HL-60/S4 treated with retinoic acid at 250 ng/mL for 4 days and 3 days (cell line): ENCODE measurements around the gene OCLN.
"Not testable (repeated sequence)": the region's sequence is repeated elsewhere in the genome, so short reads cannot be mapped to it uniquely, and the experiment has no call there.

Experiments
- in situ Hi-C: fragments of 300-500 bp; cut with MboI; formaldehyde crosslinking; loops from 2 replicates; pipeline ENCODE4 v1.7.0; 2022; ENCODE audit warnings: low sequenced_read_pairs

Gene OCLN

GRCh38 chr5:69492391-69492922 lies at the start of gene OCLN:
Gene OCLN (plus strand): TSS chr5:69492790. CDS start chr5:69504245, 11,455 bp downstream.
- in situ Hi-C loops = no loop called here

- in situ Hi-C loops = no loop called here
Measured at GRCh38 chr5:69444127-69444754, 48.3 kb upstream of the OCLN start.

GRCh38 chr5:69449511-69449910 lies 43.1 kb upstream of the OCLN start:
- in situ Hi-C loops = no loop called here

- in situ Hi-C loops = no loop called here
Measured at GRCh38 chr5:69450116-69450515, 42.5 kb upstream of the OCLN start.

GRCh38 chr5:69450527-69450926 lies 42.1 kb upstream of the OCLN start:
- in situ Hi-C loops = not testable (repeated sequence)

GRCh38 chr5:69451941-69452647 lies 40.5 kb upstream of the OCLN start:
- in situ Hi-C loops = no loop called here

- in situ Hi-C loops = not testable (repeated sequence)
Measured at GRCh38 chr5:69453487-69453886, 39.1 kb upstream of the OCLN start.

- in situ Hi-C loops = no loop called here
Measured at GRCh38 chr5:69454460-69455249, 37.9 kb upstream of the OCLN start.

GRCh38 chr5:69455428-69455988 lies 37.1 kb upstream of the OCLN start:
- in situ Hi-C loops = not testable (repeated sequence)

GRCh38 chr5:69462170-69462569 lies 30.4 kb upstream of the OCLN start:
- in situ Hi-C loops = no loop called here

GRCh38 chr5:69466375-69466774 lies 26.2 kb upstream of the OCLN start:
- in situ Hi-C loops = not testable (repeated sequence)

GRCh38 chr5:69467442-69468225 lies 25.0 kb upstream of the OCLN start:
- in situ Hi-C loops = no loop called here

GRCh38 chr5:69468631-69469030 lies 24.0 kb upstream of the OCLN start:
- in situ Hi-C loops = no loop called here

GRCh38 chr5:69471516-69471915 lies 21.1 kb upstream of the OCLN start:
- in situ Hi-C loops = not testable (repeated sequence)

GRCh38 chr5:69472535-69473143 lies 20.0 kb upstream of the OCLN start:
- in situ Hi-C loops = not testable (repeated sequence)

- in situ Hi-C loops = no loop called here
Measured at GRCh38 chr5:69477170-69477569, 15.4 kb upstream of the OCLN start.

- in situ Hi-C loops = not testable (repeated sequence)
Measured at GRCh38 chr5:69478296-69478695, 14.3 kb upstream of the OCLN start.

GRCh38 chr5:69484891-69485290 lies 7.7 kb upstream of the OCLN start:
- in situ Hi-C loops = no loop called here

GRCh38 chr5:69485471-69485870 lies 7.1 kb upstream of the OCLN start:
- in situ Hi-C loops = no loop called here

GRCh38 chr5:69489246-69489645 lies 3.3 kb upstream of the OCLN start:
- in situ Hi-C loops = no loop called here
